ENCODE data around the gene ARGFX. TPM values are rescaled to one million over a fixed set of nuclear protein-coding genes. Genes with fewer than 3 reads are reported as not detected.

The ARGFX gene
- total RNA-seq, 6 experiments from 2014 or later: not detected

DNA sequence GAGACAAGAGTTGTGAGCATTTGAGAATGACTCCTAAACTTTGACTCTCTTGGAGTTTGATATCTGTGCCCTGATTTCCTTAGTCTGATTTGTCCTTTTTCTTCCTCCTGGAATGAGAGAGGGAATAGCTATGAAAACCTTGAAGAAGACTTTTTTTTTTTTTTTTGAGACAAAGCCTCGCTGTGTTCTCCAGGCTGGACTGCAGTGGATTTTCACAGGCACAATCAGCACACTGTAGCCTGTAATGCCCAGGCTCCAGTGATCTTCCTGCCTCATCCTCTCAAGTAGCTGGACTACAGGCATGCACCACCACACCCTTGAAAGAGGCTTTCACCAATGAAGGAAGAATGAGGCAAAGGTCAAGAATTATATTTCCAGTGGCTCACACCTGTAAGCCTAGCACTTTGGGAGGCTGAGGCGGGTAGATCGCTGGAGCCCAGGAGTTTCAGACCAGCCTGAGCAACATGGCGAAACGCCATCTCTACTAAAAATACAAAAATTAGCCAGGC, 10.3 kb upstream of the ARGFX start:
- DNase-seq: no peak
- Mint-ChIP-seq H3K27me3 (ENCODE audit: insufficient read depth) (peaks cover 2% of the 10 kb centered on the region; the same call in 1 of the 2 replicates), H3K4me1 (ENCODE audit: low read depth) (peaks cover 15% of the 10 kb centered on the region; the same call in 1 of the 2 replicates), H3K4me3 (no peak overlapping the region), H3K9me3 (no peaks in the 10 kb centered on the region), H3K27ac (no peak overlapping the region), H3K36me3 (ENCODE audit: low read depth) (no peaks in the 10 kb centered on the region)
- TF ChIP-seq, protein P1, sequence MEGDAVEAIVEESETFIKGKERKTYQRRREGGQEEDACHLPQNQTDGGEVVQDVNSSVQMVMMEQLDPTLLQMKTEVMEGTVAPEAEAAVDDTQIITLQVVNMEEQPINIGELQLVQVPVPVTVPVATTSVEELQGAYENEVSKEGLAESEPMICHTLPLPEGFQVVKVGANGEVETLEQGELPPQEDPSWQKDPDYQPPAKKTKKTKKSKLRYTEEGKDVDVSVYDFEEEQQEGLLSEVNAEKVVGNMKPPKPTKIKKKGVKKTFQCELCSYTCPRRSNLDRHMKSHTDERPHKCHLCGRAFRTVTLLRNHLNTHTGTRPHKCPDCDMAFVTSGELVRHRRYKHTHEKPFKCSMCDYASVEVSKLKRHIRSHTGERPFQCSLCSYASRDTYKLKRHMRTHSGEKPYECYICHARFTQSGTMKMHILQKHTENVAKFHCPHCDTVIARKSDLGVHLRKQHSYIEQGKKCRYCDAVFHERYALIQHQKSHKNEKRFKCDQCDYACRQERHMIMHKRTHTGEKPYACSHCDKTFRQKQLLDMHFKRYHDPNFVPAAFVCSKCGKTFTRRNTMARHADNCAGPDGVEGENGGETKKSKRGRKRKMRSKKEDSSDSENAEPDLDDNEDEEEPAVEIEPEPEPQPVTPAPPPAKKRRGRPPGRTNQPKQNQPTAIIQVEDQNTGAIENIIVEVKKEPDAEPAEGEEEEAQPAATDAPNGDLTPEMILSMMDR (IDR thresholded peaks at IDR 0.05): no peak

DNA sequence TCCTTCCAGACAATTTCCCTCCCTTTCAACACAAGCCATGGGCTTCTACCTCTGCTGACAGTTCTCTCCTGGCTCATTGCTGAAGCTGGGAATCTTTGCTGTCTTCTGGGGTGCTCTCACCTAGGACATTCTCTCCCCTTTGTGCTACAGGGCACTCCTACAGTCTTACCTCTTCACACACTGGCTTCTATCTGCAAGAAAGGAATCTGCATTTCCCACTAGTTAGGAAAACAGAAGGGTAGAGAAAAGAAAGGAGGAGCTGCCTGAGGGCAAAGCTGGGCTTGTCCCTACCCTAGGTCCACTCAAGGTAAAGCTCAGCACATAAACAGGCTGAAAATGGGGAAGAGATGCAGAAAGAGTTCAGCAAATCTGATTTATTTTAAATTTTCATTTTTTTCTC, 5.6 kb upstream of the ARGFX start:
- H3K4me3 Mint-ChIP-seq: no peak overlapping the region
- H3K27me3 Mint-ChIP-seq (ENCODE audit: insufficient read depth): peaks cover 4% of the 10 kb centered on the region; the same call in 1 of the 2 replicates
- H3K4me1 Mint-ChIP-seq (ENCODE audit: low read depth): peaks cover 6% of the 10 kb centered on the region; the same call in 1 of the 2 replicates
- no peak overlapping the region for H3K27ac Mint-ChIP-seq
- no peak for DNase-seq
- H3K9me3 Mint-ChIP-seq: no peaks in the 10 kb centered on the region
- TF ChIP-seq, protein P1 (IDR thresholded peaks at IDR 0.05): no peak
- H3K36me3 Mint-ChIP-seq (ENCODE audit: low read depth): no peaks in the 10 kb centered on the region

DNA sequence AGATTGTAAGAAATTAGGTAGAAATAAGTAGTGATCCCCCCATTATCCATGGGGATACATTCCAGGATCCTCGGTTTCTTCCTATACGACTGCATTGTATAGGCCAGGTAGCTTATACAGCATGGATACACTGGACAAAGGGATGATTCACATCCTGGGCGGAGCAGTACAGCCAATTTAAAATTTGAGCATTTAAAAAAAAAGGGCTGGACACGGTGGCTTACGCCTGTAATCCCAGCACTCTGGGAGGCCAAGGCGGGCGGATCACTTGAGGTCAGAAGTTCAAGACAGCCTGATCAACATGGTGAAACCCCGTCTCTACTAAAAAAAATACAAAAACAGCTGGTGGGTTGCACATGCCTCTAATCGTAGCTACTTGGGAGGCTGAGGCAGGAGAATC, 976 bp upstream of the ARGFX start:
- H3K4me3 Mint-ChIP-seq: no peak overlapping the region
- no peaks in the 10 kb centered on the region for H3K9me3 Mint-ChIP-seq
- no peaks in the 10 kb centered on the region for H3K4me1 Mint-ChIP-seq (ENCODE audit: low read depth)
- H3K27ac Mint-ChIP-seq: no peak overlapping the region
- no peak for DNase-seq
- H3K27me3 Mint-ChIP-seq (ENCODE audit: insufficient read depth): peaks cover 9% of the 10 kb centered on the region
- H3K36me3 Mint-ChIP-seq (ENCODE audit: low read depth): no peaks in the 10 kb centered on the region
- TF ChIP-seq, protein P1 (IDR thresholded peaks at IDR 0.05): no peak

DNA sequence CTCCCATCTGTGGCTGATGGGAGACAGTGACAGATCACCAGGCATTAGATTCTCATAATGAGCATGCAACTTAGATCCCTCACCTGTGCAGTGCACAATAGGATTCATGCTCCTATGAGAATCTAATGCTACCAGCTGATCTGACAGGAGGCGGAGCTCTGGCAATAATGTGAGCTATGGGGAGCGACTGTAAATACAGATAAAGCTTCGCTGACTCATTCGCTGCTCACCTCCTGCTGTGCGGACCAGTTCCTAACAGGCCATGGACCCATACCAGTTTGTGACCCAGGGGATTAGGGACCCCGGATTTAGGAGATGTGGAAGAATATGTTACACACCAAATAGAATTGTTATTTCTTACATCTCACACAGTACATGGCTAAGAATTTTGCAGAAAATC, 6.7 kb downstream of the ARGFX start:
- H3K4me1 Mint-ChIP-seq (ENCODE audit: low read depth): no peaks in the 10 kb centered on the region
- H3K36me3 Mint-ChIP-seq (ENCODE audit: low read depth): no peaks in the 10 kb centered on the region
- H3K27ac Mint-ChIP-seq: no peak overlapping the region
- H3K4me3 Mint-ChIP-seq: no peak overlapping the region
- TF ChIP-seq, protein P1 (IDR thresholded peaks at IDR 0.05): no peak
- peaks cover 9% of the 10 kb centered on the region; the same call in 1 of the 2 replicates for H3K27me3 Mint-ChIP-seq (ENCODE audit: insufficient read depth)
- H3K9me3 Mint-ChIP-seq: no peaks in the 10 kb centered on the region
- no peak for DNase-seq

DNA sequence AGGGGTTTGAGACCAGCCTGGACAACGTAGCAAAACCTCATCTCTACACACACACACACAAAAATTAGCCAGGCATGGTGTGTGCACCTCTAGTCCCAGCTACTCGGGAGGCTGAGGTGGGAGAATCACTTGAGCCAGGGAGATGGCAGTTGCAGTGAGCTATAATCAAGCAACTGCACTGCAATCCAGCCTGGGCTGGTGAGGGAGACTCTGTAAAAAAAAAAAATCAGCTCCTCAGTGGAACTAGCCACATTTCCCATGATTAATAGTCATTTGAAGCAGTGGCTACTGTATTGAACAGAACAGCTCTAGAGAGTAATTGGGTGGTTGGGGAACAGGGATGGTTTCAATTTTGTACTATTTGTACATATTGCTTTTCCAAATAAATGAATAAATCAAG, 13.9 kb downstream of the ARGFX start:
- no peak overlapping the region for H3K4me3 Mint-ChIP-seq
- peaks cover 20% of the 10 kb centered on the region for H3K27me3 Mint-ChIP-seq (ENCODE audit: insufficient read depth)
- no peaks in the 10 kb centered on the region for H3K36me3 Mint-ChIP-seq (ENCODE audit: low read depth)
- TF ChIP-seq, protein P1 (IDR thresholded peaks at IDR 0.05): no peak
- DNase-seq: no peak
- no peaks in the 10 kb centered on the region for H3K9me3 Mint-ChIP-seq
- H3K27ac Mint-ChIP-seq: no peak overlapping the region
- no peaks in the 10 kb centered on the region for H3K4me1 Mint-ChIP-seq (ENCODE audit: low read depth)

DNA sequence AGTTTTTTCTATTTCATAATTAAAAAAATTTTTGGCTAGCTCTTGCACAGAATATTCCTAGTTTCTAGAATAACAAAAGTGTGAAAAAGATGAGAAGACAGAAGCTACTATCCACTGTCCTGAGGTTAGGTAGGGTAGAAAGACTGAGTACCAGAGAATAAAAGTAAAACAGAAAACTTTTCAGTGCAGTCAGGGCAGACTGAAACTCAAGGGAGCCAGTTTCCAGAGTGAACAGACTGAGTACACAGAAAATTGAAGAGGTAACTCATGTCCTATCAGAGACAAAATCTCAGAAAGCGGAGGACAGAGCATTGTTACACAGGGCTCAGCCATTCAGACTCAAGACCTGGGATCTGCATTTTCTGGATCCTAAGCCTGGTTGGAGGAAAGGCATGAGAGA, 16.7 kb downstream of the ARGFX start:
- no peak for DNase-seq
- Mint-ChIP-seq H3K36me3 (ENCODE audit: low read depth) (no peaks in the 10 kb centered on the region), H3K4me1 (ENCODE audit: low read depth) (no peaks in the 10 kb centered on the region), H3K4me3 (no peak overlapping the region), H3K27ac (no peak overlapping the region), H3K27me3 (ENCODE audit: insufficient read depth) (peaks cover 26% of the 10 kb centered on the region), H3K9me3 (no peaks in the 10 kb centered on the region)
- TF ChIP-seq, protein P1 (IDR thresholded peaks at IDR 0.05): no peak
